HepG2 (cell line): ENCODE data around the gene NEU1. TPM values are rescaled to one million over a fixed set of nuclear protein-coding genes. Genes with fewer than 3 reads are reported as not detected.
A peak's percentile ranks its signal among the peaks of the same experiment; 100 is the strongest.

Experiments
- DMAP1 ChIP-seq: IDR thresholded peaks from 2 replicates; pipeline ENCODE4 v1.6.1; 2016
- EZH2 ChIP-seq: conservative IDR thresholded peaks from 2 replicates; pipeline ENCODE4 v1.6.1; 2012; ENCODE audit warnings: mild to moderate bottlenecking, low read depth, low read length, moderate library complexity
- GZF1 ChIP-seq: sonication (generic); formaldehyde crosslinking; IDR thresholded peaks from 2 replicates; pipeline ENCODE4 v1.5.1; 2020; ENCODE audit warnings: mild to moderate bottlenecking, missing genetic modification reagents
- JARID2 ChIP-seq: sonication (generic); formaldehyde crosslinking; IDR thresholded peaks from 2 replicates; pipeline ENCODE4 v1.8.1; 2023; ENCODE audit warnings: missing genetic modification reagents, inconsistent platforms; ENCODE audit not compliant: insufficient replicate concordance
- KLF6 ChIP-seq: IDR thresholded peaks from 2 replicates; pipeline ENCODE4 v1.8.0; 2016; ENCODE audit warnings: missing biosample characterization, missing genetic modification reagents
- KMT2A ChIP-seq: sonication (generic); formaldehyde crosslinking; IDR thresholded peaks from 2 replicates; pipeline ENCODE4 v1.4.0; 2020; ENCODE audit warnings: missing genetic modification reagents
- MED1 ChIP-seq: sonication (generic); formaldehyde crosslinking; IDR thresholded peaks from 2 replicates; pipeline ENCODE4 v1.4.0; 2020; ENCODE audit warnings: missing genetic modification reagents
- MIXL1 ChIP-seq: IDR thresholded peaks from 2 replicates; pipeline ENCODE4 v1.6.1; 2016
- MXI1 ChIP-seq: IDR thresholded peaks from 3 replicates; pipeline ENCODE4 v1.6.1; 2012; ENCODE audit warnings: low read depth, low read length, inconsistent platforms, borderline replicate concordance
- PRPF4 ChIP-seq: fragments of 200-400 bp; formaldehyde crosslinking; IDR thresholded peaks from 2 replicates; pipeline ENCODE4 v1.6.1; 2016; ENCODE audit warnings: low read length, low read depth; ENCODE audit not compliant: poor library complexity, severe bottlenecking
- SALL1 ChIP-seq: sonication (generic); formaldehyde crosslinking; IDR thresholded peaks from 2 replicates; pipeline ENCODE4 v1.8.0; 2022; ENCODE audit warnings: mild to moderate bottlenecking, missing genetic modification reagents
- ZNF850 ChIP-seq: sonication (generic); formaldehyde crosslinking; conservative IDR thresholded peaks from 2 replicates; pipeline ENCODE4 v1.9.0; 2021; ENCODE audit warnings: mild to moderate bottlenecking, missing genetic modification reagents
- ZSCAN25 ChIP-seq: sonication (generic); formaldehyde crosslinking; IDR thresholded peaks from 2 replicates; pipeline ENCODE4 v1.8.0; 2022; ENCODE audit warnings: mild to moderate bottlenecking, missing genetic modification reagents
- polyA plus RNA-seq, 8 experiments: library from polyadenylated mRNA; depleted of rRNA in 3 of 8; stranded (reverse) in 7 of 8; unstranded in 1 of 8; fragments of >200 nt; fragmentation: Illumina TruSeq in 4 of 8; extraction: Trizol in 4 of 8; gene quantifications; 2 replicates each; pipeline versions ENCODE4 v1.2.1 to v1.2.3, GENCODE V29; 2011 to 2016; ENCODE audit warnings: low read depth in 4 of 8, missing spikeins in 1 of 8, mixed read lengths in 1 of 8; ENCODE audit not compliant: insufficient read depth in 1 of 8
- total RNA-seq, 5 experiments: library from RNA; depleted of rRNA; stranded (reverse); fragments of >200 nt; fragmentation: Illumina TruSeq; extraction: Trizol; gene quantifications; 2 replicates each; pipeline ENCODE4 v1.2.3, GENCODE V29; 2016; ENCODE audit warnings: low read depth in 1 of 5
- TF ChIP-seq, protein P1 (sequence below): IDR thresholded peaks from 2 replicates; pipeline ENCODE4 v1.6.1; 2016; ENCODE audit warnings: mild to moderate bottlenecking
- TF ChIP-seq, protein P2 (sequence below): sonication (generic); formaldehyde crosslinking; IDR thresholded peaks from 2 replicates; pipeline ENCODE4 v1.5.1; 2020; ENCODE audit warnings: mild to moderate bottlenecking, missing genetic modification reagents, borderline replicate concordance
- TF ChIP-seq, protein P3 (sequence below): sonication (generic); formaldehyde crosslinking; IDR thresholded peaks from 2 replicates; pipeline ENCODE4 v1.4.0; 2020; ENCODE audit warnings: missing genetic modification reagents
- TF ChIP-seq, protein P4 (sequence below): sonication (generic); formaldehyde crosslinking; IDR thresholded peaks from 2 replicates; pipeline ENCODE4 v1.8.1; 2023; ENCODE audit warnings: missing genetic modification reagents, inconsistent platforms, borderline replicate concordance
- TF ChIP-seq, protein P5 (sequence below): IDR thresholded peaks from 2 replicates; pipeline ENCODE4 v1.6.1; 2018; ENCODE audit warnings: missing genetic modification reagents

Gene NEU1
- total and polyA plus RNA-seq, 2 of the 13 experiments (the other 11 are each of a cell fraction or from before 2014, with no cell fraction given) = 215 to 297 TPM

DNA sequence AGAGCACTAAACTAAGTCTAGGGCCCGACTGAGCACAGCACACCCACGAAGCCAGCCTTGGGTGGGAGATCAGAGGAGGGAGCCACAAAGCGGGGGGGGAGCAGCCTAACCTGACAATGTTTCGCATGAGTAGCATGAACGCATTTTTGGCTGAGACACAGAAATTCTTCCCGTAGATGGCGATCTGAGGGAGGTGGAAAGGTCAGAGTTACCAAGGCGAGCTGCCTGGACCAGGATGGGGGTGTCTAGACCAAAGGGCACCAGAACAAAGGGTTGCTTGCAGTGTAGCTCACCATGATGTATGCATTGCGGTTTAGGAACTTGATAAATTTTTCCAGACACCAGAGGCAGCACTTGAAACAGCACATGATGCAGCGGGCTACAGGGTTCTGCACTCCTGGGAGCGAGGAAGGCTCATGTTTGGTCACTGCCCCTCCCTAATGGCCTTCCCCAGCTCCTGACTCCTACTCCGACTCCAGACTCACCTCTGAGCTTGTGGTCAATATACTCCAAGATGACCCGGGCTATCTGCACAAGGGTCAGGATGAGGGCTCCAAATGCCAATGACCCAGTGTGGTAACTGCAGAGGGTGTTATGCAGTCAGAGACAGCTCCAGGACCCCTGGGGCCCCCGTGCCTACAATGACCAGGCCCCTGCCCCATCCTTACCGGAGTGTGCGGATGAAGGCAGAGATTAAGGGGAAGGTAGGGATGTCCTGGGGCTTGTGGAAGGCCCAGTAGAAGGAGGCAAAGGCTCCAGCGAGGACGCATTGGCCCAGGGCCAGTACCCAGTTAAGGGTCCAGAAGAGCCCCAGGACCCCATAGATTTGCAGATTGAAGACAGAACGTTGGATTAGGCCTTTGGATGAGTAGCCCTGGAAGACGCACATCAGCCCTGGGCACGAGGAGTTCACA, 2.8 kb upstream of the NEU1 start (continued):
- TF ChIP-seq EZH2 (no peak), KMT2A (CRISPR knock-in tag) (peak; percentile 45; the same call in 1 of the 2 replicates), DMAP1 (CRISPR knock-in tag) (peak; percentile 85), GZF1 (CRISPR knock-in tag) (peak; percentile 71; the same call in 1 of the 2 replicates), KLF6 (CRISPR knock-in tag) (peak; percentile 53; the same call in 1 of the 2 replicates), MIXL1 (peak; percentile 84; the same call in 1 of the 2 replicates), MED1 (peak; percentile 90), PRPF4 (no peak), ZSCAN25 (CRISPR knock-in tag) (0 out of 2 replicates have a peak, but pooled peaks have one; percentile 50), SALL1 (CRISPR knock-in tag) (peak; percentile 94), ZNF850 (no peak), JARID2 (no peak), MXI1 (peak; percentile 47; the same call in 1 of the 3 replicates)
- TF ChIP-seq, protein P1, sequence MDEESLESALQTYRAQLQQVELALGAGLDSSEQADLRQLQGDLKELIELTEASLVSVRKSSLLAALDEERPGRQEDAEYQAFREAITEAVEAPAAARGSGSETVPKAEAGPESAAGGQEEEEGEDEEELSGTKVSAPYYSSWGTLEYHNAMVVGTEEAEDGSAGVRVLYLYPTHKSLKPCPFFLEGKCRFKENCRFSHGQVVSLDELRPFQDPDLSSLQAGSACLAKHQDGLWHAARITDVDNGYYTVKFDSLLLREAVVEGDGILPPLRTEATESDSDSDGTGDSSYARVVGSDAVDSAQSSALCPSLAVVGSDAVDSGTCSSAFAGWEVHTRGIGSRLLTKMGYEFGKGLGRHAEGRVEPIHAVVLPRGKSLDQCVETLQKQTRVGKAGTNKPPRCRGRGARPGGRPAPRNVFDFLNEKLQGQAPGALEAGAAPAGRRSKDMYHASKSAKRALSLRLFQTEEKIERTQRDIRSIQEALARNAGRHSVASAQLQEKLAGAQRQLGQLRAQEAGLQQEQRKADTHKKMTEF (CRISPR knock-in tag) = peak; percentile 82
- TF ChIP-seq, protein P2, sequence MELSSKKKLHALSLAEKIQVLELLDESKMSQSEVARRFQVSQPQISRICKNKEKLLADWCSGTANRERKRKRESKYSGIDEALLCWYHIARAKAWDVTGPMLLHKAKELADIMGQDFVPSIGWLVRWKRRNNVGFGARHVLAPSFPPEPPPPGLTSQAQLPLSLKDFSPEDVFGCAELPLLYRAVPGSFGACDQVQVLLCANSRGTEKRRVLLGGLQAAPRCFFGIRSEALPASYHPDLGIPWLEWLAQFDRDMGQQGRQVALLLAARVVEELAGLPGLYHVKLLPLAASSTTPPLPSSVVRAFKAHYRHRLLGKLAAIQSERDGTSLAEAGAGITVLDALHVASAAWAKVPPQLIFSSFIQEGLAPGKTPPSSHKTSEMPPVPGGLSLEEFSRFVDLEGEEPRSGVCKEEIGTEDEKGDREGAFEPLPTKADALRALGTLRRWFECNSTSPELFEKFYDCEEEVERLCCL (CRISPR knock-in tag) = peak; percentile 97
- TF ChIP-seq, protein P3, sequence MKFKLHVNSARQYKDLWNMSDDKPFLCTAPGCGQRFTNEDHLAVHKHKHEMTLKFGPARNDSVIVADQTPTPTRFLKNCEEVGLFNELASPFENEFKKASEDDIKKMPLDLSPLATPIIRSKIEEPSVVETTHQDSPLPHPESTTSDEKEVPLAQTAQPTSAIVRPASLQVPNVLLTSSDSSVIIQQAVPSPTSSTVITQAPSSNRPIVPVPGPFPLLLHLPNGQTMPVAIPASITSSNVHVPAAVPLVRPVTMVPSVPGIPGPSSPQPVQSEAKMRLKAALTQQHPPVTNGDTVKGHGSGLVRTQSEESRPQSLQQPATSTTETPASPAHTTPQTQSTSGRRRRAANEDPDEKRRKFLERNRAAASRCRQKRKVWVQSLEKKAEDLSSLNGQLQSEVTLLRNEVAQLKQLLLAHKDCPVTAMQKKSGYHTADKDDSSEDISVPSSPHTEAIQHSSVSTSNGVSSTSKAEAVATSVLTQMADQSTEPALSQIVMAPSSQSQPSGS (CRISPR knock-in tag) = peak; percentile 77; the same call in 1 of the 2 replicates
- TF ChIP-seq, protein P4, sequence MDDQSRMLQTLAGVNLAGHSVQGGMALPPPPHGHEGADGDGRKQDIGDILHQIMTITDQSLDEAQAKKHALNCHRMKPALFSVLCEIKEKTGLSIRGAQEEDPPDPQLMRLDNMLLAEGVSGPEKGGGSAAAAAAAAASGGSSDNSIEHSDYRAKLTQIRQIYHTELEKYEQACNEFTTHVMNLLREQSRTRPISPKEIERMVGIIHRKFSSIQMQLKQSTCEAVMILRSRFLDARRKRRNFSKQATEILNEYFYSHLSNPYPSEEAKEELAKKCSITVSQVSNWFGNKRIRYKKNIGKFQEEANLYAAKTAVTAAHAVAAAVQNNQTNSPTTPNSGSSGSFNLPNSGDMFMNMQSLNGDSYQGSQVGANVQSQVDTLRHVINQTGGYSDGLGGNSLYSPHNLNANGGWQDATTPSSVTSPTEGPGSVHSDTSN (CRISPR knock-in tag) = no peak
- TF ChIP-seq, protein P5, sequence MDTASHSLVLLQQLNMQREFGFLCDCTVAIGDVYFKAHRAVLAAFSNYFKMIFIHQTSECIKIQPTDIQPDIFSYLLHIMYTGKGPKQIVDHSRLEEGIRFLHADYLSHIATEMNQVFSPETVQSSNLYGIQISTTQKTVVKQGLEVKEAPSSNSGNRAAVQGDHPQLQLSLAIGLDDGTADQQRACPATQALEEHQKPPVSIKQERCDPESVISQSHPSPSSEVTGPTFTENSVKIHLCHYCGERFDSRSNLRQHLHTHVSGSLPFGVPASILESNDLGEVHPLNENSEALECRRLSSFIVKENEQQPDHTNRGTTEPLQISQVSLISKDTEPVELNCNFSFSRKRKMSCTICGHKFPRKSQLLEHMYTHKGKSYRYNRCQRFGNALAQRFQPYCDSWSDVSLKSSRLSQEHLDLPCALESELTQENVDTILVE (CRISPR knock-in tag) = peak; percentile 81
